ENCODE results near the gene GSG1L2.

GRCh38 chr17:9824797-9825338 is 3.0 kb upstream of the GSG1L2 start:
- TF ChIP-seq CTCF (IDR thresholded peaks at IDR 0.05) (no peak), POLR2A (IDR thresholded peaks at IDR 0.05) (no peak)

Measured in sigmoid colon (tissue), 3 donors.